A172 (cell line): ENCODE results near the gene PSMD5. TPM values are rescaled to one million over a fixed set of nuclear protein-coding genes. Genes with fewer than 3 reads are reported as not detected.

Experiments used
- DNase-seq: peaks from one replicate; pipeline ENCODE4 v3.0.0-alpha.2; 2015; ENCODE audit warnings: low spot score
- total RNA-seq: library from RNA; depleted of rRNA; stranded (reverse); fragments of >200 nt; shearing (Covaris generic); gene quantifications from 2 replicates; pipeline ENCODE4 v1.2.3, GENCODE V29; 2014; rRNA removed

The PSMD5 gene
- 56.1 and 65.9 TPM in 2 replicates for total RNA-seq

DNA sequence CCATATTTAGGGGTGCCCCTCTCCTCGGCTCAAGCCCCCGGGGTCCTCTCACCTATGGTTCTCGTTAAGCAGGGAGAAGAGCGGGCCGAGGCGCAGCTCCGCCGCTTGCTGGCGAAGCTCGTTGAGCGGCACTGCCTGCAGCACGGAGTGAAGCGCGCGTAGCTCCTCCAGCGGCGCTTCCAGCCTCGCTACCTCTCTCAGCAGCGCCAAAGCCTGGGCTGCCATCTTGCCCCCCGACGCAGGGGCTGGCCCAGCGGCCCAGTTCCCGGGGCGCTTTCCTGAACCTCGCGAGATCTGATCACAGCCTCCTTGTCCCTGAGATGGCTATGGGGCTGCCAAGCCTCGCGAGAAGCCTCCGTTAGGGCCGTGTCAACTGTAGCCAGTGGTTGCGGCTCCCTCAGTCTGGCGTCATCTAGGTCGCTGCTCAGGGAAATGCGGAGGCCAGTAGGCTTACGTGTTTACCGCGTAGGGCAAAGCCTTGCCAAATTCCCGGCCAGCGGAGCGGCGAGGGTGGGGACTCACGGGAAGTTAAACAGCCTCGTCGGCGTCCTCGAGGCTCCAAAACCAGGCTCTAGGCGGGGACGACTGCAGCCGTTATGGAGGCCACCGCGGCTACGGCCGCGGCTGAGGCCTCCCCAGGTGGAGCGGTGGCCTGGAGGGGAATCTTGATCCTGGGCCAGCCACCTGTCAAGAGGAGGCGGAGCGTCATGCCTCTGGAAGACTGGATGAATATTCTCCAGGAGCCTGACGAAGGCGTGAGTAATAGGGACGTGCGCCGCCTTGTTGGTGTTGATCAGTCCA lies at the start of gene PSMD5:
TSS of gene PSMD5 (minus strand) at position 238 of the 801 bp plus-strand sequence. CDS start at position 225, 13 bp downstream.
- peak; percentile 100 for DNase-seq

DNA sequence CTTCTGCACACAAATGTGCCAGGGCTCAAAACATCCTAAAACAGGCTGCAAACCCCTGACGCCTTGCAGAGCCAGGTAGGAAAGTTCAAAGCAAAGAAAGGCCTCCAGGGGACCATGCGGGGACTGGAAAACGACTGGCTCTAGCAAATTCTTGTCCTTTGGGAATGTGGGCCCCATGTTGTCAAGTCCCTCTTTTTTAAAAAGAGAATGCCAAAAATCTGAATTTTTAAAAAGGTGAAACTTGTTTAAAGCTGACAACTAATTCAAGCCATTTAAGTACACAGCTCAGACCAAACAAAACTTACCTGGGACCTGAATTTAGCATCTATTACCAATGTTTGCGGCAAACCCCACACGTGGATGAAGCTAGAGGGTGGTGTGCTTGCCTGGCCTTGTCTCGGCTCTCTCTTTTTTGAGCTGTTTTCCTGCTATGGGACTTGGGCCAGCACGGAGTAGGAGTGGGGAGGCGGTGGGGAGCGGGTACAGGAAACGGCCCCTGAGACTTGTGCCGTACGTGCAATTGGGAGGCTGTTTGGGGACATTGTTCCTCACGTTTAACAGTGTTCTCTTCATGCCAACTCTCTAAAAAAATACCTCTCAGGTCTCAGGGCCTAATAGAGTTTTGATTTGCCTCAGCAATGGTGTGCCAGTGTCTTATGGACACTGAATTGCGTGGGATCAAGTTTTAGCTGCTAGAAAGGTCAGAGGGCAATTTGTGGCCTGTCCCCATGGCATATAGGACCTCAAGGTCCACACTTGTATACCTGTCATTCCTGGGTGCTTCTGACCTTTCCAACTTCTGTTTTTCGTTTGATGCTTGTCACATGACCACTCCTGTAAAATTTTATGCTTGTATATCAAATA lies 49.4 kb upstream of the PSMD5 start:
- DNase-seq, result no peak

DNA sequence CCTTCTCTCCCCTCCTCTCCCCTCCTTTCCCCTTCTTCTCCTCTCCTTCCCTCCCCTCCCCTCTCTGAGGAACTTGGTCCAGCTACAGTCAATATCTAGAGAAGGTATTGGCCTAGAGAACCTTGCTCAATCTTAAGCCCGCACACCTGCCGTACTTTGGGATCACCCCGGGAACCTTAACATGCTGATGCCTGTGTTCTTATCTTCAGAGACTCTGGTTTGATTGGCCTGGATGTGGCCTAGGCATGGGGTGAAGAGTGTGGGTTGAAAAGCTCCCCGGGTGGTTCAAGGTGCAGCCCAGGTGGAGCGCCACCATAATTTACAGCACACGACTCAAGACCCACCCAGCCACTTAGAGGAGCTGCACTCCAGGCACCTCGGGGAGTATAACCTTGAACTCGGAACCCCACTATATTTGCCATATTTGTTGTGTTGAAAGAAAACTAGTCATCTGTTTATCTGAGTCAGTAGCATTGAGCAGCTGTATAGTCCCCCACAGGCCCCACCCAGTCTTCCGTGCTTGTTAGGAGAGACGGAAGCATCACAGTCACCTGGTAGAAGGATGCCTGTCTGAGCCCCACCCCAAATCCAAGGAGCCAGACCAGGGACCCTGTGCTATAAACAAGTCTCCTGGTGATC lies 48.6 kb upstream of the PSMD5 start:
- no peak for DNase-seq

DNA sequence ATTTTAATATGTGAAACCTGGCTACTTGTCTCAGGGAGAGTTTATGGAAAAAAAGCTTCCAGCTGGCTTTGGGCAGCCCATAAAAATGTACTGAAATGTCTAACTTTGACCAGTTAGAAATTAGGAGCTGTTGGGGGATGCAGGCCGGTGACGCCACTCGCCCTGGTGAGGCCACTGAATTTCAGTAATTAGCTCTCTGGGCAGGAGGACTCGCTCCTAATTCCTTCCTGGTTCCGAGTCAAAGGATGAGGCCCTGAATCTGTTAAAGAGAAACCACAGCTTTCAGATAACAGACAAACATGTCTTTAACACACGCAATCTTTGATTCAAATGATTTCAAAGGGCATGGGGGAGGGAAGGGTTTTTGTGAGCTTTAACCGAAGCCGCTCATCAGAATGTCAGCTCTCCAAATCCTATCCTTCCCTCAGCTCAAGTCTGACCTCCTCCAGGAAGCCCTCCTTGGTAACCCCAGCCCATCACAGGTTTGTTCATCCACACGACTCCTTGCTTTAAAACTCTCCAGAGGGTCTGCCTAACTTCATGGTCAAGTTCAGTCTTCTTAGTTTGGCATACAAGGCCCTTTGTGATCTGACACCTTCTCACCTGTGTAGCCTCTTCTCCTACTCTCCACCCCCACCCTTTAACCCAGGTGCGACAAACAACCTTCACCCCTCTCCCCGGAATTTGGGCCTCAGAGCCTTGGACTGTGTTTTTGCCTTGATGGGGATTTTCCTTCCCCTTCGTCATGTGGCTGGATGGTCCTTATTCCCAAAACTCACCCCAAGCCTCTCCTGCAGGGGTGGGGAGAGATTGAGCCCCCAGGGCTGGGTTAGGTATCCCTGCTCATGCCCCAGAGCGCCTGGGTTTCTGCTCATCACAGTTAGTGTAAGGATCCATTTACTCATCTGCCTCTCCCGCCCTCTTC lies 47.9 kb upstream of the PSMD5 start:
- DNase-seq, result no peak

DNA sequence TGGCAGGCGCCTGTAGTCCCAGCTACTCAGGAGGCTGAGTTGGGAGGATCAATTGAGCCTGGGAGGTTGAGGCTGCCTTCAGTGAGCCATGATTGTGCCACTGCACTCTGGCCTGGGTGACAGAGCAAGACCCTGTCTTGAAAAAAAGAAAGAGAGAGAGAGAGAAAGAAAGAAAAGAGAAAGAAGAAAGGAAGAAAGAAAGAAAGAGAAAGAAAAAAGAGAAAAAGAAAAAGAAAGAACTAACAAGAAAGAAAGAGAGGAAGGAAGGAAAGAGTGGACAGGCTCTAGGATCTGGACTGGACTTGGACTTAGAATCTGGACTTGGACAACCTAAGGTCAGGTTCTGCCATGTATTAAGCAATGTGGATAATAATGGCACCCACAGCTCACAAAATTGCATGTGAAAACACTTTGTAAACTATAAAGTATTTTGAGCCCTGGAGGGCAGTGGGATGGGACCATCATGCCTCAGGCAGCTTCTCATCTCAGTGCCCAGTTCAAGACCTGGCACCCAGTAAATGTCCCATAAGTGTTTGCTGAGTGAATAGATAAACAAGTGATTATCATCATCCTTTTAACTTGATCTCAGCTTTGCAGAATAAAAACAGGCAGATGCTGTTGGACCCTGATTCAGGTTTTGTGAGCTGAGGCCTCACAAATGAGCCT lies 47.0 kb upstream of the PSMD5 start:
- DNase-seq, result no peak

DNA sequence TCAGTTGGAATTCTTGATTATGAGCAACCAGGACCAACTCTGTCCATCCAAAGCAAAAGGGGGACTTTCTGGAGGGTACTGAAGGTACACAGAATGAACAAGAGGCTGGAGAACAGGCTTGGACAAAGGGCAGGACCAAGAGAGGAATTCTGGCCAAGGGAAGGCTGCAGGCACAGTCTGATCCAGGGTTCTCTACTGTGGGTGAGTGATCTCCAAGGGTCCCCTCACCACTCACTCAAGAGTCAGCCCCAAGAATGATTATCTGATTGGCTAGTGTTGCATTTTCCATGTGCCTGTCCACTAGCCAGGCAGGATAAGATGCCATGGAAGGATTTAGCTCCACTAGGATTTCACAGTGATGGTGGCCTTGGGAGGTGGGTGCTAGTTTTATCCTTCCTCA lies 45.9 kb upstream of the PSMD5 start:
- no peak for DNase-seq

DNA sequence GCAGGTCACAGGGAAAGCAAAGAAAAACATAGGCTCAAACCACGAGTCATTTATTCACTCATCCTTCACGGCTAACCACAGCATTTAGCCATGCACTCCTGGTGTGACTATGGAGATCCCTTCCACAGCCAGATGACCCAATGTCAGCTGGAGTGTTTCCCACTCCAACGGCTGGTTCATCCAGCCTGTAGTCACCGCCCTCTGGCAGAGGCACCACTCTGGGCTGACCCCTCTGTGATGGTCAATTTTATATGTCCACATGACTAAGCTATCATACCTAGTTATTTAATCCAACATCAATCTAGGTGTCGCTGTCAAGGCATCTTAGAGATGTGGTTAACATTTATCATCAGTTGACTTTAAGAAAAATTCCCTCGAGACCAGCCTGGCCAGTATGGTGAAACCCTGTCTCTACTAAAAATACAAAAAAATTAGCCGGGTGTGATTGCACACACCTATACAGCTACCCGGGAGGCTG lies 43.8 kb upstream of the PSMD5 start:
- peak; percentile 98 for DNase-seq

DNA sequence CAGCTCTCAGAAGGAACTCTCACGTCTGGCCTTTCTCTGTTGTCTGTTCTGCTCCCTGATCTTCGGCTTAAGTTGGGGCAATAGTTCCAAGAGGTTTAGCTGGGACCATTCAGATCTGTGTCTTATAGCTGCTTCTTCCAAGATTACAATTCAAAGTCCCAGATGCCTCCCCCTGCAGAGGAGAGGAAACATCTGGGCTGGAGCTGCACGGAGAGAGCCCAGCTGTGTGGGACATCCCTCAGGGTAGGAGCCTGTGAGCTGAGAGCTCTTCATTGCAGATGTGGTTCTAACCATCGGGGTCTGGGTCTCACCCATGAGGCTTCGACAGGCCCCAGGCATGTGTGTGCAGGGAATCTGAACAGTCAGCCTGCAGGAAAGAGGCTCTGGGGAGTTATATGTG lies 43.2 kb upstream of the PSMD5 start:
- no peak for DNase-seq

DNA sequence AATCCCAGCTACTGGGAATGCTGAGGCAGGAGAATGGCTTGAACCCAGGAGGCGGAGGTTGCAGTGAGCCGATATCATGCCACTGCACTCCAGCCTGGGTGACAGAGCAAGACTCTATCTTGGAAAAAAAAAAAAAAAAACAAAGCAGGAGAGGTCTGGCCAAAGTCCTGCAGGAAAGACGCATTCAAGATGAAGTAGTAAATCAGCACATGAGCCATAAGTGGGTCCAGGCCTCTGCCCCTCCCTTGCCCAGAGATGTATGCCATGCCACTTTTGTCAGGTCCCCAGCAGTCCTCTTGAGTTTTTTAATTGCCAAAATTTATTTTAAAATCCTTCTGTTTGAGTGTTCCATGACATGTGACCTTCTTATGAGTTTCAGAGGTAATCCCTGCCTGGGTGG lies 42.7 kb upstream of the PSMD5 start:
- no peak for DNase-seq

DNA sequence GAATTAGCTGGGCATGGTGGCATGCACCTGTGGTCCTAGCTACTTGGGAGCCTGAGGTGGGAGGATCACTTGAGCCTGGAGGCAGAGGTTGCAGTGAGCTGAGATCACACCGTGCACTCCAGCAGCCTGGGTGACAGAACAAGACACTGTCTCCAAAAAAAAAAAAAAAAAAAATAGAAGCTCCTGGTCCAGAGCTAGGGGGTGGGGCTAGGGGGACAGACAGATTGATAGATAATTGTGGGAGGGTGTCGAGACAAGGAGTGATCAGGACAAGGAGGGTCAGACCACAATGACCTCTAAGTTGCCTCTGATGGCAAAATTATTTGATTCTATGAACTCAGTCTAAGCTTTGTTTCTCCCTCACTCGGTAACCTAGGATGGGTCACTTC lies 40.9 kb upstream of the PSMD5 start:
- DNase-seq, result no peak

DNA sequence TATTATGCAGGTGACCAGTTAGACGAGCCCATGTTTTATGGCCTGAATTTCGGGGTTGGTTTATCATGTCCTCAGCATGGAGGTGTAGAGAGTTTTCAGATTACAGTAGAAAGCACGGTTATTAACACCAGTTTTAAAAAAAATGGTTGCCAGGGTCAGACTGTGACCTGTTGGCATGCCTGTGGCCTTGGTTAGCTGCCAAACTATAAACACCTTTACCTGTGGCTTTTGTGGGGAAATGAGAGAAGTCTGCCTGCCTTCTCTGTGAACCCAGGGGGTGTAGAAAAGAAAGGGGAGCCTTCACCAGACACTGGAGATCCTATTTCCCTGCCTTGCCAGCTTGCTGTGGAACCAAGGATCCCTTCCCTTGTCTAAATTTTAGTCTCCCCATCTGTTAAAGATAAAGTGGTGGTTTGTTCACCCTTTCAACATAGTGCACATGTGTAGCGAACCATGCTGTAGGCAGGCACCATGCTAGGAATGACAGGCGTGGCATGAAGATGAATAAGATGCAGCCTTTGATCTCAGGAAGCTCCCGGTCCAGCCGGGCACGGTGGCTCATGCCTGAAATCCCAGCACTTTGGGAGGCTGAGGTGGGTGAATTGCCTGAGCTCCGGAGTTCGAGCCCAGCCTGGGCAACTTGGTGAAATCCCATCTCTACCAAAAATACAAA lies 40.3 kb upstream of the PSMD5 start:
- DNase-seq, result no peak

DNA sequence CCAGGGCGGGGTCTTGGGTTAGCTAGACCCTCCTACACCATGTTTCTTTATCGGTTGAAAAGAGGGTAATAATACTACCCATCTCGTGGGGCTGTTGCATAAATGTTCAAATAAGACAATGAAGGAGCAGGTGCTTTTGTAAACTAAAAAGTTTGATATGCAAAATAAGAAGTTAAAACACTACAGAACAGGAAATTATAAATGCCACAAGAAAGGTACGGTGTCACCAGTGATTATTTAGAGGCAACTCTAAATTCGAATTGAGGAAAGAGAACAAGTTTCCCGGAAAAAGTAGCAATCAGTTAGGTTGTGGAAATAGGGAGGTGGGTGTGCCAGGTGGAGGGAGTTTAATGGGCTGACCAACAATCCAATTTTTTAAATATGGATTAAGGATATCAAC lies 36.7 kb upstream of the PSMD5 start:
- DNase-seq, result no peak

DNA sequence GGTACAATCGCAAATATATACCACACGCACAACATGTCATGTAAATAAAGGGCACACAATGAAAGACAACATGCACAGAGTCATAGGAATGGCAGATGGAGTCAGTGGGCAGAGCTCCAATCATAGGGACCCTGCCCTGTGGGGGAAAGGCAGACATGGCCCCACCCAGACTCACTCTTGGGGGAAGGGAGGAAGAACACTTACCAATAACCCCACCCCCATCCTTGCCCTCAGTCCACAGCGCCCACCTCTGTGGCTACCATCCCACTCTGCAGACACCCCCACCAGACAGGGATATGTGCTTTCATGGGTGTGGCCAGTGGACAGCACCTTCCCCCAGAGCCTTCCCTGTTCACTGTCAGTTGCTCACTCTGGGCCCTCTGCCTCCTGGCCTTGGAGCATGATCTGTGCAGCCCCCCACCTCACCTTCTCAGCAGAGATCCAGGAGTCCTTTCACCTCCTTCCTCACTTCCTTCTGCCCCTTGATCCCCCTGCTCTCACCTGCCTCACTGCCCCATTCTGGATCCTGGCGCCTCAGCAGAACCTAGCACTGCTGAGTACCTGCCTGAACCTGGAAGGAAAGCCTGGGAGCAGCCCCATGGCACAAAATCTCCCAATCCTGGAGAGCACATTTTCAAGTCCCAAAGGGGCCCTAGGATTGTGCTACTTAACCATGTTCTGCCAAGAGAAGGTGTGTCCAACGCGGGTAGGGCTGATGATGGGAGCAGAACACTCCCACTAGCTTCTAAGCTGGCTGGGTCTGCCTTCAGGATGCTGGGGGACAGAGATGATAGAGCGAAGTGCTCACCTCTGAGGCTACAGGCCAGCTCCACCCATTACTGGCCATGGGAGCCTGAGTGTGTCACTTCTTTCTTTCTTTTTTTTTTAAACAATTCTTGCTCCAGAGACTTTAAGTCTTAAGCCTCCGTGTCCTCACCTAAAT lies 35.7 kb upstream of the PSMD5 start:
- DNase-seq, result no peak

DNA sequence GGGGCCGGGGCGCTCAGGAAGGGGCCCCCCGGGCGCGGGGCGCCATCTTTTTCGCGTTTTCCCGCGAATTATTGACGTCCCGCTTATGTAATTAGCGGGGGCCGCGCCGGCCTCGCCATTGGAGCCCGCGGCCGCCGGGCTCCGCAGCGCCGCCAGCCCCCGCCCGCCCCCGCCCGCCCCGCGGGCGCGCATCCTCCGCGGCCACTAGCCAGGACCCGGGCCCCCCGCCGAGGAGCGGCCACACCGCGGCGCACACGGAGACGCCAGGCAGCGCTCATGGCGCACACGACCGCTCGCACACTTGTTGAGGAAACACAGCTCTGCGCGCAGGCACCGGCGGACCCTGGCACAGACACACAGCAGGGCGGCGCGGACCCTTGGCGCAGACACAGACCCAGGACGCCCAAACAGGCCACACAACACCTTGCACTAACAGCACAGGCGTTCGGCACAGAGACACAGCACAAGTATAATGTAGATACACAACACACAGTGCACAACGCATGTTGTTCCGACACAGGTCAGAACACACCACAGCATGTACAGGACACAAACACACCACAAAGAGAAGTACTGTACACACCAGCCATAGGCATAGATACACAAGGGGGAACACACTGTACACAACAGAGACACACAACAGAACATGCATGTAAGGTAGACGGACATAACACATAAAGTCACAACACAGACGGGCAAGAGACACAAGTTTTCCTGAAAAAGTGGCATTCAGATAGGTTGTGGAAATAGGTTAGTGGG lies 34.7 kb upstream of the PSMD5 start:
- peak; percentile 47 for DNase-seq

DNA sequence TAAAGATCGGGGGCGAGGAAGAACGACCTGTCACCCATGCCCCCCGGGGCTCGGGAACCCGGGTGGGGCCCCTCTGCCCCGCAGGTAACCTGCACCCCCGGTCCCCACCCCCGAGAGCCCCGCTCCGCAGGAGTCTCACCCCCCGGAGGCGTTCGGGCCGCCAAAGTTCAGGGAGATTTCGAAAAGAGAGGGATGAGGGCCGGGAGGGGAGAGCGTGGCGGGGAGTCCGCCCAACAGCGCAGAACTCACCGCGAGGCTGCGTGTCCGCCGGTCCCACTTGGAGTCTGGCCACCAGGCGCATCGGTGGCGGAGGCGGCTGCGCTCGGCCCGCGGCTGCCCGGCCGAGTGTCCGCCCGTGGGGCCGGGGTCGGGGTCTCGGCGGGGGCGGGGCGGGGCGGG lies 34.1 kb upstream of the PSMD5 start, which contains the start of gene PHF19:
TSS of gene PHF19 (minus strand) at position 347 of the 399 bp plus-strand sequence. CDS start 2,447 bp downstream, outside the sequence.
- DNase-seq, result no peak

DNA sequence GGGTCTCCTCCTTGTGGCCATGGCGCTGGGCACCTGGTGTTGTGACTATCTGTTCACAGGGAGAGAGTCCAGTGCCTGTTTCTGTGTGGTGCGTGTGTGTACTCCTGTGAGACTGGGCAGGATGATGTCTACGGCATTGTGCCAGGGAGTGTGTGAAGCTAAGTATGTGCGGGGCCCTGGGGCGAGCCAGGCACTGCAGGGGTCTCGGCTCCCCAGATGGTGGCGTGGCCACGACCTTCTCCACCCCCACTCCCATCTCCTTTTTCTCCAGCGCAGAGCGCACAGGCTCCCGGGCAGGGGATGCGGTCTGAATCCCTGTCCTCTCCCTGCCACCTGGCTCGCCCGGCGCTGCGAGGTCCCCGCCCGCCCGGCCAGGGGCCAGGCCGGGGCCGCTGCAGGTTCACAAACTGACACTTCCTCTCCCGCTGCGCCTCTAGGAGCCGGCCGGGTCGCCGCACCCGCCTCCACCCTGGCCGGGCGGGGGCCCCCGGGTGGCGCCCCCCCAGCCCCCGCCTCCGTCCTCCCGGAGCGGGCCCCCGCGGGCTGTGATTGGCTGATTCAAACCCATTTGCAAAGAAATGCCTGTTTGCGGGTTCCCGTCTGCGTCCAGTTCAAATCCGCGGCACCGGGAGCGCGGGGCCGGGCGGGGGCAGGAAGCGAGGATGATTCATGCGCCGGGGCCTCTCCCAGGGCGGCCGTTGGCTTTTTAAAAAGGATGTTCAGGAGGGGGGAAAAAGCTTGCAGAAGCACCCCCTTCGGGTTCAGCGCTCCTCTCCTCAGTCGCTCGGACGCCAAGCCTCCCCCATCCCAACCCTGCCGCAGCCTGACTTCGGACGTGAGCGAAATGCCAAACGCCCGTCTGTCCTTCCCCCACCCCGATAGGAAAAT lies 33.5 kb upstream of the PSMD5 start:
- peak; percentile 95 for DNase-seq

DNA sequence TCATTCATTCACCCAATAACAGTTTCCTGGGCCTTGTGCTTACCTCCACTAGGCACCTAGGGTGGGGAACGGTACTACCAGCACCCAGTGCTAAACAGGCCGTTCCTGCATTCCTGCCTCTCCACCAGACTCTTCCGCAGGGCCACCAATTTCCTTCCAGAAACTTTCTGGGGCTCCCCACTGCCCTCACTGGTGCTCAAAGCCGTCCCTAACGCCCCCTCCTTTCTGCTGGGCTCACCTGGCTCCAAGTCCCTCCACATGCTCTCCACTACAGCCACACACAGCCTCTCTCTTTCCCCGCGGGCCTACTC lies 32.9 kb upstream of the PSMD5 start:
- no peak for DNase-seq
